CD14-positive monocyte (primary cell): ENCODE data around the gene NMU. TPM values are rescaled to one million over a fixed set of nuclear protein-coding genes. Genes with fewer than 3 reads are reported as not detected.

Experiments used
- DNase-seq, 3 donors: peaks; one replicate each; pipeline ENCODE4 v3.0.0-alpha.2; 2011 to 2022
- H2AFZ ChIP-seq: 2 replicates; pipeline ENCODE4 v1.6.0; 2012; ENCODE audit warnings: mild to moderate bottlenecking, low read depth, low read length, inconsistent platforms; ENCODE audit not compliant: insufficient read depth, poor library complexity, severe bottlenecking
- H3K27ac ChIP-seq, 2 donors: 1 replicate in 1 of 2; 2 replicates in 1 of 2; pipeline ENCODE4 v1.5.1; 2012 to 2013; ENCODE audit warnings: low read length in 2 of 2, control low read depth in 1 of 2, inconsistent platforms in 1 of 2, low read depth in 1 of 2, mild to moderate bottlenecking in 1 of 2
- H3K27me3 ChIP-seq, 2 donors: one replicate each; pipeline versions ENCODE4 v1.6.0 to v1.6.1; 2011 to 2013; ENCODE audit warnings: low read length in 2 of 2; ENCODE audit not compliant: control insufficient read depth in 2 of 2, insufficient read depth in 2 of 2
- H3K36me3 ChIP-seq, 2 donors: replicated peaks in 1 of 2; 1 replicate in 1 of 2; 2 replicates in 1 of 2; pipeline versions ENCODE4 v1.5.1 to v1.6.1; 2012 to 2013; ENCODE audit warnings: low read length in 2 of 2, control low read depth in 1 of 2, inconsistent platforms in 1 of 2, mild to moderate bottlenecking in 1 of 2; ENCODE audit not compliant: insufficient read depth in 2 of 2, control insufficient read depth in 1 of 2
- H3K4me1 ChIP-seq, 2 donors: 1 replicate in 1 of 2; 2 replicates in 1 of 2; pipeline versions ENCODE4 v1.5.1 to v1.6.1; 2012 to 2013; ENCODE audit warnings: low read length in 2 of 2, control low read depth in 1 of 2, inconsistent platforms in 1 of 2, mild to moderate bottlenecking in 1 of 2, moderate library complexity in 1 of 2; ENCODE audit not compliant: insufficient read depth in 2 of 2, control insufficient read depth in 1 of 2
- H3K4me2 ChIP-seq: replicated peaks from 2 replicates; pipeline ENCODE3; 2012; ENCODE audit warnings: low read length, moderate library complexity, mild to moderate bottlenecking; ENCODE audit not compliant: poor library complexity, severe bottlenecking; ENCODE audit errors: extremely low read depth
- H3K4me3 ChIP-seq, 3 experiments: fragments of 200-600 bp in 1 of 3; sonication (generic) in 1 of 3; replicated peaks in 1 of 3; 1 replicate in 2 of 3; 2 replicates in 1 of 3; pipeline ENCODE4 v1.5.1; 2011 to 2013; ENCODE audit warnings: low read length in 3 of 3, mild to moderate bottlenecking in 3 of 3, control low read depth in 2 of 3, low read depth in 2 of 3, inconsistent platforms in 1 of 3, moderate library complexity in 1 of 3
- H3K79me2 ChIP-seq: 2 replicates; pipeline ENCODE4 v1.6.0; 2012; ENCODE audit warnings: mild to moderate bottlenecking, control low read depth, inconsistent platforms, low read length, moderate library complexity; ENCODE audit not compliant: insufficient read depth
- H3K9ac ChIP-seq: 2 replicates; pipeline ENCODE4 v1.6.0; 2017; ENCODE audit warnings: low read length, mild to moderate bottlenecking; ENCODE audit not compliant: insufficient read depth, poor library complexity, severe bottlenecking
- H3K9me3 ChIP-seq, 2 donors: replicated peaks in 1 of 2; 1 replicate in 1 of 2; 2 replicates in 1 of 2; pipeline versions ENCODE4 v1.5.1 to v1.6.1; 2012 to 2013; ENCODE audit warnings: low read length in 2 of 2, control low read depth in 1 of 2; ENCODE audit not compliant: control insufficient read depth in 1 of 2, insufficient read depth in 1 of 2
- H4K20me1 ChIP-seq: 2 replicates; pipeline ENCODE4 v1.6.0; 2012; ENCODE audit warnings: mild to moderate bottlenecking, low read length, control low read depth, moderate library complexity; ENCODE audit not compliant: insufficient read depth
- H3K27ac Mint-ChIP-seq, 7 donors: one replicate each; pipeline ENCODE4 v1.8.0; 2020; ENCODE audit warnings: mild to moderate bottlenecking in 7 of 7, mixed read lengths in 7 of 7, moderate library complexity in 6 of 7, inconsistent platforms in 2 of 7
- H3K27me3 Mint-ChIP-seq, 3 donors: one replicate each; pipeline ENCODE4 v1.8.0; 2021 to 2022; ENCODE audit warnings: low read depth in 3 of 3, mild to moderate bottlenecking in 3 of 3, mixed read lengths in 3 of 3, moderate library complexity in 3 of 3, inconsistent platforms in 1 of 3
- H3K36me3 Mint-ChIP-seq, 2 donors: one replicate each; pipeline ENCODE4 v1.8.0; 2020; ENCODE audit warnings: mixed read lengths in 2 of 2, inconsistent platforms in 1 of 2, mild to moderate bottlenecking in 1 of 2
- H3K4me1 Mint-ChIP-seq: one replicate; pipeline ENCODE4 v1.8.0; 2020; ENCODE audit warnings: mild to moderate bottlenecking, mixed read lengths
- H3K4me3 Mint-ChIP-seq, 2 donors: one replicate each; pipeline ENCODE4 v1.8.0; 2020; ENCODE audit warnings: mild to moderate bottlenecking in 2 of 2, mixed read lengths in 2 of 2, moderate library complexity in 1 of 2
- H3K9me3 Mint-ChIP-seq, 7 donors: one replicate each; pipeline ENCODE4 v1.8.0; 2020 to 2022; ENCODE audit warnings: mixed read lengths in 7 of 7, mild to moderate bottlenecking in 6 of 7, moderate library complexity in 6 of 7, inconsistent platforms in 2 of 7
- CTCF ChIP-seq: fragments of 200-600 bp; IDR thresholded peaks from one replicate; pipeline ENCODE4 v1.8.0; 2022; ENCODE audit warnings: antibody characterized with exemption, mild to moderate bottlenecking
- WGBS: methylation state at CpG from one replicate; pipeline ENCODE4 v1.1.5; 2013; ENCODE audit warnings: missing lambda C conversion rate; ENCODE audit not compliant: insufficient coverage; 5-methylcytosine and 5-hydroxymethylcytosine counted together
- intact Hi-C, 2 donors: fragments of 100-400 bp; cut with micrococcal nuclease; formaldehyde crosslinking; loops; one replicate each; pipeline versions ENCODE4 v1.15.0 to v1.15.1; 2023
- polyA plus RNA-seq, 3 donors: library from polyadenylated mRNA; depleted of rRNA in 1 of 3; unstranded in 2 of 3; stranded (reverse) in 1 of 3; fragments of 300-500 nt in 2 of 3; fragments of >200 nt in 1 of 3; fragmentation: Illumina TruSeq in 2 of 3; gene quantifications; 1 replicate in 2 of 3; 2 replicates in 1 of 3; pipeline ENCODE4 v1.2.3, GENCODE V29; 2012 to 2021

Gene NMU
- polyA plus RNA-seq, 3 donors: not detected

DNA sequence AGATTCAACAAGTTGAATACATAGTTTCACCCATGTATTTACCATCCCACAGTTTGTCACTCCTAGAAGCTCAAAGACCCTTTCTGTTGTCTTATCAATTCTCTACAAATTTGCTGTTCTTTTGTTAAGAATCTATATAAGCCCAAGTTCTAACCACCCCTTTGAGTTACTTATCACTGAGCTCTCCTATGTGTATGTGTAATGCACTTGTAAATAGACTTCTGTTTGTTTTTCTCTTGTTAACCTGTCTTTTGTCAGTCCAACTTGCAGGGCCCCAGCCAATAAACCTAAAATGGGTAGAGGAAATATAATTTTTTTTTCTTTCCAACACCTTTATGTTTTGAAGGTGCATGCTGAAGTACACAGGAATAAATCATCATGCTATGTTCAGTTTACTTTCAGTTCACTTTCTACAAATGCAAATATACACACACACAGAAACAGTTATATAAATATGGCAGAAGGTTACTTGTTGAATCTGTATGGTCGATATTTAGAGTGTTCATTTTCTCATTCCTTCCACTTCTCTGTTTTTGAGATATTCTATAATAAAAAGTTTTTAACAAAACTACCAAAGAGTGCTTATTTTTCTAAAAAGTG, 67.1 kb downstream of the NMU start:
- H3K4me1 Mint-ChIP-seq: peaks cover 5% of the 10 kb centered on the region
- TF ChIP-seq CTCF: no peak
- intact Hi-C loops: no loop called here

DNA sequence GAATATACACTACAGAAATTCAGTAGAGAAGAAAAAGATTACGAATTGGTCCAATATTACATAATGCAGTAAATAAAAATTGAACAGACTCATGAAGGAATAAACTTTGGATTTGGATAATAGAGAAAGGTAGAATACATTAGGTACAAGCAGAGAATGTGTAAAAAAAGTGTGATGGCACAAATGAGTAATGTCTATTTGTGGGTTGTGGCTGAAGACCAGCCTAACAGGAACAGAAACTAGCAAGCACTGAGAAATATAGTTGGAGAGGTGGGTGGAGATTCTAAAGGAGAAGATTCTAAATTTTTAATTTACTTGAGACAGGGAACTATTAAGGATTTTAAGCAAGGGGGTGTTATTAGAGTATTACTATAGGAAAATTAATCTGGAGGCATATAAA, 74.2 kb downstream of the NMU start:
- Histone ChIP-seq H3K9ac (no peak overlapping the region), H3K4me2 (no peak overlapping the region), H2AFZ (no peak overlapping the region), H3K27ac (no peak overlapping the region), H3K4me1 (peaks cover 0 to 15% of the 10 kb centered on the region in 2 donors), H3K36me3 (no peaks in the 10 kb centered on the region), H3K79me2 (no peaks in the 10 kb centered on the region), H4K20me1 (no peaks in the 10 kb centered on the region), H3K27me3 (no peaks in the 10 kb centered on the region), H3K9me3 (no peaks in the 10 kb centered on the region), H3K4me3 (no peak overlapping the region)
- H3K4me3 Mint-ChIP-seq: peak overlapping the region in 1 of 2 donors; percentile 18
- H3K9me3 Mint-ChIP-seq: peaks cover 0 to 10% (median 3%) of the 10 kb centered on the region in 7 donors
- intact Hi-C loops: no loop called here
- peak overlapping the region in 1 of 7 donors; percentile 12 for H3K27ac Mint-ChIP-seq
- no CpG with 5 or more reads among the region's 1 CpG for WGBS
- H3K27me3 Mint-ChIP-seq: peaks cover 1 to 7% (median 3%) of the 10 kb centered on the region in 3 donors
- H3K36me3 Mint-ChIP-seq: no peaks in the 10 kb centered on the region
- DNase-seq: peak; percentile 29 to 52 (median 50)
- no peak for TF ChIP-seq CTCF
- peaks cover 8% of the 10 kb centered on the region for H3K4me1 Mint-ChIP-seq

More for the DNA sequence above, 67.1 kb downstream of the NMU start:
- Histone ChIP-seq H3K9ac (no peak overlapping the region), H3K27me3 (no peaks in the 10 kb centered on the region), H3K27ac (no peak overlapping the region), H3K9me3 (no peaks in the 10 kb centered on the region), H4K20me1 (no peaks in the 10 kb centered on the region), H3K4me3 (no peak overlapping the region), H3K4me1 (peaks cover 8 to 13% of the 10 kb centered on the region in 2 donors), H2AFZ (no peak overlapping the region), H3K36me3 (no peaks in the 10 kb centered on the region), H3K79me2 (no peaks in the 10 kb centered on the region), H3K4me2 (no peak overlapping the region)
- WGBS: no CpG with 5 or more reads among the region's 1 CpG
- Mint-ChIP-seq H3K27ac (no peak overlapping the region), H3K36me3 (no peaks in the 10 kb centered on the region), H3K4me3 (no peak overlapping the region), H3K27me3 (peaks cover 0 to 6% (median 0%) of the 10 kb centered on the region in 3 donors), H3K9me3 (peaks cover 0 to 12% (median 4%) of the 10 kb centered on the region in 7 donors)
- no peak for DNase-seq
